GM23338 (cell line): ENCODE results near the gene HSD17B1. TPM values are rescaled to one million over a fixed set of nuclear protein-coding genes. Genes with fewer than 3 reads are reported as not detected.

Source experiments
- ATAC-seq: fragments of 200-7000 bp; cut with Tn5 transposase; 3 replicates; pipeline ENCODE4 v1.9.1; 2020
- DNase-seq: peaks from one replicate; pipeline ENCODE4 v3.0.0-alpha.2; 2015; ENCODE audit warnings: low spot score
- H2AFZ ChIP-seq: fragments of 200-600 bp; sonication (generic); 2 replicates; pipeline ENCODE4 v1.8.0; 2016; ENCODE audit warnings: antibody characterized with exemption, mild to moderate bottlenecking, moderate library complexity
- H3F3A ChIP-seq: fragments of 200-600 bp; sonication (generic); replicated peaks from 2 replicates; pipeline ENCODE4 v1.8.0; 2017; ENCODE audit warnings: antibody characterized with exemption, mixed run types, low read depth
- H3K27ac ChIP-seq: fragments of 200-600 bp; sonication (generic); 2 replicates; pipeline ENCODE4 v1.6.1; 2016; ENCODE audit warnings: low read depth
- H3K27me3 ChIP-seq: fragments of 200-600 bp; sonication (generic); 2 replicates; pipeline ENCODE4 v1.8.0; 2016; ENCODE audit warnings: mild to moderate bottlenecking, mixed run types, moderate library complexity; ENCODE audit not compliant: insufficient read depth
- H3K36me3 ChIP-seq: fragments of 200-600 bp; sonication (generic); 2 replicates; pipeline ENCODE4 v1.8.0; 2016; ENCODE audit warnings: mild to moderate bottlenecking; ENCODE audit not compliant: insufficient read depth
- H3K4me1 ChIP-seq: fragments of 200-600 bp; sonication (generic); 2 replicates; pipeline ENCODE4 v1.8.0; 2016; ENCODE audit warnings: mild to moderate bottlenecking, moderate library complexity; ENCODE audit not compliant: insufficient read depth
- H3K4me2 ChIP-seq: fragments of 200-600 bp; sonication (generic); 2 replicates; pipeline ENCODE4 v1.7.1; 2017; ENCODE audit warnings: mixed run types
- H3K4me3 ChIP-seq: fragments of 200-600 bp; sonication (generic); 2 replicates; pipeline ENCODE4 v1.6.1; 2016; ENCODE audit warnings: mixed run types
- H3K79me2 ChIP-seq: fragments of 200-600 bp; sonication (generic); replicated peaks from 2 replicates; pipeline ENCODE4 v1.8.0; 2017; ENCODE audit warnings: mild to moderate bottlenecking; ENCODE audit not compliant: insufficient read depth
- H3K9me2 ChIP-seq: fragments of 200-600 bp; sonication (generic); 2 replicates; pipeline ENCODE4 v1.8.0; 2017; ENCODE audit not compliant: insufficient read depth
- H4K20me1 ChIP-seq: fragments of 200-600 bp; sonication (generic); replicated peaks from 2 replicates; pipeline ENCODE4 v1.8.0; 2017; ENCODE audit warnings: mild to moderate bottlenecking; ENCODE audit not compliant: insufficient read depth
- H3K27ac Mint-ChIP-seq: 2 replicates; pipeline ENCODE4 v1.8.0; 2020; ENCODE audit warnings: inconsistent platforms, mild to moderate bottlenecking, moderate library complexity, mixed read lengths
- H3K27me3 Mint-ChIP-seq: 3 replicates; pipeline ENCODE4 v1.8.0; 2022; ENCODE audit warnings: low read depth, mild to moderate bottlenecking, moderate library complexity, mixed read lengths, inconsistent platforms; ENCODE audit not compliant: insufficient read depth, poor library complexity
- H3K36me3 Mint-ChIP-seq: 3 replicates; pipeline ENCODE4 v1.8.0; 2021; ENCODE audit warnings: low read depth, mild to moderate bottlenecking, inconsistent platforms, moderate library complexity, mixed read lengths
- H3K4me1 Mint-ChIP-seq: 3 replicates; pipeline ENCODE4 v1.8.0; 2020; ENCODE audit warnings: mild to moderate bottlenecking, inconsistent platforms, mixed read lengths
- H3K4me3 Mint-ChIP-seq: 3 replicates; pipeline ENCODE4 v1.8.0; 2021; ENCODE audit warnings: moderate library complexity, mild to moderate bottlenecking, inconsistent platforms, mixed read lengths
- H3K9me3 Mint-ChIP-seq: 3 replicates; pipeline ENCODE4 v1.8.0; 2020; ENCODE audit warnings: moderate library complexity, mild to moderate bottlenecking, inconsistent platforms, mixed read lengths
- CREB1 ChIP-seq: fragments of 250-450 bp; sonication (Bioruptor Pico); IDR thresholded peaks from 2 replicates; pipeline ENCODE4 v1.5.0; 2020; ENCODE audit warnings: low read depth, mild to moderate bottlenecking, moderate library complexity
- CTCF ChIP-seq, 2 experiments: fragments of 200-600 bp in 1 of 2; sonication (generic) in 1 of 2; conservative IDR thresholded peaks; 2 replicates each; pipeline versions ENCODE4 v1.5.1 to v1.6.1; 2016 to 2017; ENCODE audit warnings: antibody characterized with exemption in 2 of 2, low read depth in 2 of 2, mild to moderate bottlenecking in 2 of 2, moderate library complexity in 1 of 2
- EZH2 ChIP-seq: fragments of 200-600 bp; sonication (generic); IDR thresholded peaks from one replicate; pipeline ENCODE4 v1.8.0; 2017; ENCODE audit warnings: antibody characterized with exemption, mild to moderate bottlenecking, low read depth; ENCODE audit not compliant: unreplicated experiment
- EZH2phosphoT487 ChIP-seq: fragments of 200-600 bp; sonication (generic); IDR thresholded peaks from one replicate; pipeline ENCODE4 v1.8.1; 2018; ENCODE audit warnings: antibody characterized with exemption; ENCODE audit not compliant: unreplicated experiment
- JUNB ChIP-seq: IDR thresholded peaks from one replicate; pipeline ENCODE4 v1.6.1; 2016; ENCODE audit warnings: antibody characterized with exemption; ENCODE audit not compliant: unreplicated experiment
- NANOG ChIP-seq: IDR thresholded peaks from 2 replicates; pipeline ENCODE4 v1.6.1; 2016; ENCODE audit warnings: antibody characterized with exemption, borderline replicate concordance
- POLR2AphosphoS5 ChIP-seq: IDR thresholded peaks from 2 replicates; pipeline ENCODE4 v1.6.1; 2016; ENCODE audit warnings: antibody characterized with exemption, low read depth
- STAT1 ChIP-seq: IDR thresholded peaks from one replicate; pipeline ENCODE4 v1.6.1; 2016; ENCODE audit warnings: antibody characterized with exemption; ENCODE audit not compliant: unreplicated experiment
- ZNF114 ChIP-seq: fragments of 250-450 bp; sonication (Bioruptor Pico); IDR thresholded peaks from 2 replicates; pipeline ENCODE4 v1.5.0; 2020; ENCODE audit warnings: mild to moderate bottlenecking, moderate library complexity
- ZNF331 ChIP-seq: fragments of 250-450 bp; sonication (Bioruptor Pico); IDR thresholded peaks from 2 replicates; pipeline ENCODE4 v1.5.0; 2020; ENCODE audit warnings: low read depth, mild to moderate bottlenecking, moderate library complexity
- polyA plus RNA-seq: library from polyadenylated mRNA; unstranded; fragments of >200 nt; fragmentation: Nextera tagmentation; extraction: Ambion mirVana; gene quantifications from 2 replicates; pipeline ENCODE4 v1.2.1, GENCODE V29; 2016
- total RNA-seq: library from RNA; depleted of rRNA; stranded (reverse); fragments of >200 nt; shearing (Covaris generic); gene quantifications from 2 replicates; pipeline ENCODE4 v1.2.3, GENCODE V29; 2014
- TF ChIP-seq, protein P1 (sequence below): IDR thresholded peaks from 2 replicates; pipeline ENCODE4 v1.6.1; 2016; ENCODE audit warnings: antibody characterized with exemption
- TF ChIP-seq, protein P2 (sequence below): fragments of 250-450 bp; sonication (Bioruptor Pico); IDR thresholded peaks from 2 replicates; pipeline ENCODE4 v1.5.0; 2020; ENCODE audit warnings: mild to moderate bottlenecking, moderate library complexity

The HSD17B1 gene
- total and polyA plus RNA-seq, 2 experiments from 2014 or later: 0.97 to 1.7 TPM

GRCh38 chr17:42509841-42510240 lies 42.9 kb upstream of the HSD17B1 start:
- Histone ChIP-seq H3K4me2 (no peak overlapping the region), H3K27ac (no peak overlapping the region), H3K79me2 (no peaks in the 10 kb centered on the region), H3K4me1 (no peaks in the 10 kb centered on the region), H2AFZ (no peak overlapping the region), H3K27me3 (no peaks in the 10 kb centered on the region), H3F3A (no peaks in the 10 kb centered on the region), H3K9me2 (no peaks in the 10 kb centered on the region), H3K36me3 (peaks cover 5% of the 10 kb centered on the region; the same call in 1 of the 2 replicates), H4K20me1 (no peaks in the 10 kb centered on the region), H3K4me3 (no peak overlapping the region)
- DNase-seq: no peak
- Mint-ChIP-seq H3K4me3 (no peak overlapping the region), H3K27me3 (peaks cover 6% of the 10 kb centered on the region), H3K4me1 (no peaks in the 10 kb centered on the region), H3K27ac (no peak overlapping the region), H3K36me3 (peaks cover 18% of the 10 kb centered on the region), H3K9me3 (no peaks in the 10 kb centered on the region)
- TF ChIP-seq EZH2phosphoT487 (no peak), ZNF114 (CRISPR knock-in tag) (no peak), CTCF (conservative IDR thresholded peaks at IDR 0.05; ENCODE audit: low read depth in 2 of 2) (no peak), EZH2 (no peak), POLR2AphosphoS5 (no peak)
- TF ChIP-seq, protein P1, sequence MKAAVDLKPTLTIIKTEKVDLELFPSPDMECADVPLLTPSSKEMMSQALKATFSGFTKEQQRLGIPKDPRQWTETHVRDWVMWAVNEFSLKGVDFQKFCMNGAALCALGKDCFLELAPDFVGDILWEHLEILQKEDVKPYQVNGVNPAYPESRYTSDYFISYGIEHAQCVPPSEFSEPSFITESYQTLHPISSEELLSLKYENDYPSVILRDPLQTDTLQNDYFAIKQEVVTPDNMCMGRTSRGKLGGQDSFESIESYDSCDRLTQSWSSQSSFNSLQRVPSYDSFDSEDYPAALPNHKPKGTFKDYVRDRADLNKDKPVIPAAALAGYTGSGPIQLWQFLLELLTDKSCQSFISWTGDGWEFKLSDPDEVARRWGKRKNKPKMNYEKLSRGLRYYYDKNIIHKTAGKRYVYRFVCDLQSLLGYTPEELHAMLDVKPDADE: no peak
- ATAC-seq: no peak

DNA sequence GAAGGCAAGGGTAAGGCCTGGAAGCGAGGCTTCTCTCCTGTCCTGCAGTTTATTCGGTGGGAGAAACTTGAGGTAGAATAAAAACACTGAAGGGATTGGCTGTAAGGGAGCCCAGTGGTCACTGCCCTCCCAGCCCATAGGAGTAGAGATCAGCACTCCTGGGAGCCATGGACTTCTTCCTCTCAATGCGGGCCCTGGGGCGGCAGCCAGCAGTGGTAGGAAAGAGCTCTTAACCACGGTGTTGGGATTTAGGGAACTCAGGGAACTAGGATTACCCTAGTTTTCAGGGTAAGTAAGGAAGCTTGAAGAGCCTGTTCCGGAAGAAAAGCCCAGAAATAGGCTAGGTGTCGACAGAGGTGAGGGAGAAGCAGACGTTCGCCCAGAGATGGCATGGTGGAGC lies 40.5 kb upstream of the HSD17B1 start:
- no peak overlapping the region for H3K27ac ChIP-seq
- no peaks in the 10 kb centered on the region for H3K27me3 ChIP-seq
- no peak overlapping the region for H3K4me3 ChIP-seq
- Mint-ChIP-seq H3K9me3 (no peaks in the 10 kb centered on the region), H3K27ac (no peak overlapping the region), H3K27me3 (peaks cover 8% of the 10 kb centered on the region), H3K36me3 (peaks cover 20% of the 10 kb centered on the region), H3K4me3 (no peak overlapping the region), H3K4me1 (no peaks in the 10 kb centered on the region)
- no peaks in the 10 kb centered on the region for H3K9me2 ChIP-seq
- H3K4me1 ChIP-seq: no peaks in the 10 kb centered on the region
- ATAC-seq: no peak
- H2AFZ ChIP-seq: no peak overlapping the region
- H4K20me1 ChIP-seq: 0 out of 2 replicates have a peak, but pooled peaks cover 4% of the 10 kb centered on the region
- no peak overlapping the region for H3K4me2 ChIP-seq
- no peaks in the 10 kb centered on the region for H3K79me2 ChIP-seq
- no peak for DNase-seq
- H3F3A ChIP-seq: no peaks in the 10 kb centered on the region
- peaks cover 5% of the 10 kb centered on the region; the same call in 1 of the 2 replicates for H3K36me3 ChIP-seq
- TF ChIP-seq STAT1: no peak
- no peak for TF ChIP-seq JUNB
- TF ChIP-seq ZNF331 (CRISPR knock-in tag): no peak
- TF ChIP-seq, protein P2, sequence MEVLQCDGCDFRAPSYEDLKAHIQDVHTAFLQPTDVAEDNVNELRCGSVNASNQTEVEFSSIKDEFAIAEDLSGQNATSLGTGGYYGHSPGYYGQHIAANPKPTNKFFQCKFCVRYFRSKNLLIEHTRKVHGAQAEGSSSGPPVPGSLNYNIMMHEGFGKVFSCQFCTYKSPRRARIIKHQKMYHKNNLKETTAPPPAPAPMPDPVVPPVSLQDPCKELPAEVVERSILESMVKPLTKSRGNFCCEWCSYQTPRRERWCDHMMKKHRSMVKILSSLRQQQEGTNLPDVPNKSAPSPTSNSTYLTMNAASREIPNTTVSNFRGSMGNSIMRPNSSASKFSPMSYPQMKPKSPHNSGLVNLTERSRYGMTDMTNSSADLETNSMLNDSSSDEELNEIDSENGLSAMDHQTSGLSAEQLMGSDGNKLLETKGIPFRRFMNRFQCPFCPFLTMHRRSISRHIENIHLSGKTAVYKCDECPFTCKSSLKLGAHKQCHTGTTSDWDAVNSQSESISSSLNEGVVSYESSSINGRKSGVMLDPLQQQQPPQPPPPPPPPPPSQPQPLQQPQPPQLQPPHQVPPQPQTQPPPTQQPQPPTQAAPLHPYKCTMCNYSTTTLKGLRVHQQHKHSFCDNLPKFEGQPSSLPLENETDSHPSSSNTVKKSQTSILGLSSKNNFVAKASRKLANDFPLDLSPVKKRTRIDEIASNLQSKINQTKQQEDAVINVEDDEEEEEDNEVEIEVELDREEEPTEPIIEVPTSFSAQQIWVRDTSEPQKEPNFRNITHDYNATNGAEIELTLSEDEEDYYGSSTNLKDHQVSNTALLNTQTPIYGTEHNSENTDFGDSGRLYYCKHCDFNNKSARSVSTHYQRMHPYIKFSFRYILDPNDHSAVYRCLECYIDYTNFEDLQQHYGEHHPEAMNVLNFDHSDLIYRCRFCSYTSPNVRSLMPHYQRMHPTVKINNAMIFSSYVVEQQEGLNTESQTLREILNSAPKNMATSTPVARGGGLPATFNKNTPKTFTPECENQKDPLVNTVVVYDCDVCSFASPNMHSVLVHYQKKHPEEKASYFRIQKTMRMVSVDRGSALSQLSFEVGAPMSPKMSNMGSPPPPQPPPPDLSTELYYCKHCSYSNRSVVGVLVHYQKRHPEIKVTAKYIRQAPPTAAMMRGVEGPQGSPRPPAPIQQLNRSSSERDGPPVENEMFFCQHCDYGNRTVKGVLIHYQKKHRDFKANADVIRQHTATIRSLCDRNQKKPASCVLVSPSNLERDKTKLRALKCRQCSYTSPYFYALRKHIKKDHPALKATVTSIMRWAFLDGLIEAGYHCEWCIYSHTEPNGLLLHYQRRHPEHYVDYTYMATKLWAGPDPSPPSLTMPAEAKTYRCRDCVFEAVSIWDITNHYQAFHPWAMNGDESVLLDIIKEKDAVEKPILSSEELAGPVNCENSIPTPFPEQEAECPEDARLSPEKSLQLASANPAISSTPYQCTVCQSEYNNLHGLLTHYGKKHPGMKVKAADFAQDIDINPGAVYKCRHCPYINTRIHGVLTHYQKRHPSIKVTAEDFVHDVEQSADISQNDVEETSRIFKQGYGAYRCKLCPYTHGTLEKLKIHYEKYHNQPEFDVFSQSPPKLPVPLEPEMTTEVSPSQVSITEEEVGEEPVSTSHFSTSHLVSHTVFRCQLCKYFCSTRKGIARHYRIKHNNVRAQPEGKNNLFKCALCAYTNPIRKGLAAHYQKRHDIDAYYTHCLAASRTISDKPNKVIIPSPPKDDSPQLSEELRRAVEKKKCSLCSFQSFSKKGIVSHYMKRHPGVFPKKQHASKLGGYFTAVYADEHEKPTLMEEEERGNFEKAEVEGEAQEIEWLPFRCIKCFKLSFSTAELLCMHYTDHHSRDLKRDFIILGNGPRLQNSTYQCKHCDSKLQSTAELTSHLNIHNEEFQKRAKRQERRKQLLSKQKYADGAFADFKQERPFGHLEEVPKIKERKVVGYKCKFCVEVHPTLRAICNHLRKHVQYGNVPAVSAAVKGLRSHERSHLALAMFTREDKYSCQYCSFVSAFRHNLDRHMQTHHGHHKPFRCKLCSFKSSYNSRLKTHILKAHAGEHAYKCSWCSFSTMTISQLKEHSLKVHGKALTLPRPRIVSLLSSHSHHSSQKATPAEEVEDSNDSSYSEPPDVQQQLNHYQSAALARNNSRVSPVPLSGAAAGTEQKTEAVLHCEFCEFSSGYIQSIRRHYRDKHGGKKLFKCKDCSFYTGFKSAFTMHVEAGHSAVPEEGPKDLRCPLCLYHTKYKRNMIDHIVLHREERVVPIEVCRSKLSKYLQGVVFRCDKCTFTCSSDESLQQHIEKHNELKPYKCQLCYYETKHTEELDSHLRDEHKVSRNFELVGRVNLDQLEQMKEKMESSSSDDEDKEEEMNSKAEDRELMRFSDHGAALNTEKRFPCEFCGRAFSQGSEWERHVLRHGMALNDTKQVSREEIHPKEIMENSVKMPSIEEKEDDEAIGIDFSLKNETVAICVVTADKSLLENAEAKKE: no peak
- TF ChIP-seq POLR2AphosphoS5: no peak
- TF ChIP-seq CREB1: no peak
- no peak for TF ChIP-seq NANOG
- TF ChIP-seq EZH2: no peak
